ENCODE measurements around the gene BTD.
"Not testable (repeated sequence)": the region's sequence is repeated elsewhere in the genome, so short reads cannot be mapped to it uniquely, and the experiment has no call there.

The BTD gene

DNA sequence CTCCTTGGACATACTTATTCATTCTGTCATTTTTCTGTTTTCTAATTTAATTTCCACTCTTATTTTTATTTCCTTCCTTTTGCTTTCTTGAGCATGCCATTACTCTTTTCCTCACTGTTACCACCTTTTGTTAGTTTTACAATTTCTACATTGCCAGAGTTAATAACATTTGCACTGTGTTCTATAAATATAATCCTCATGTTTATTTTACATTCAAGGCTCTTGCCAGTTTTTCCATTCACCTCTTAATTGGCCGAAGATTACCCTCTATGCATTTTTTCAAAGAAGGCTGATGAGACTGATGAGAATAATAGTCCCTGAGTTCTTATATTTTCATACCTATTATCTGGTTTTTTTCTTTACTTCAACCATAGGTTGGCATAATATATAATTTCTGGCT is 10.5 kb downstream of the BTD start:
- in situ Hi-C loops (cut with HindIII; ENCODE audit: low sequenced_read_pairs): no loop called here
- TF ChIP-seq, protein P1, sequence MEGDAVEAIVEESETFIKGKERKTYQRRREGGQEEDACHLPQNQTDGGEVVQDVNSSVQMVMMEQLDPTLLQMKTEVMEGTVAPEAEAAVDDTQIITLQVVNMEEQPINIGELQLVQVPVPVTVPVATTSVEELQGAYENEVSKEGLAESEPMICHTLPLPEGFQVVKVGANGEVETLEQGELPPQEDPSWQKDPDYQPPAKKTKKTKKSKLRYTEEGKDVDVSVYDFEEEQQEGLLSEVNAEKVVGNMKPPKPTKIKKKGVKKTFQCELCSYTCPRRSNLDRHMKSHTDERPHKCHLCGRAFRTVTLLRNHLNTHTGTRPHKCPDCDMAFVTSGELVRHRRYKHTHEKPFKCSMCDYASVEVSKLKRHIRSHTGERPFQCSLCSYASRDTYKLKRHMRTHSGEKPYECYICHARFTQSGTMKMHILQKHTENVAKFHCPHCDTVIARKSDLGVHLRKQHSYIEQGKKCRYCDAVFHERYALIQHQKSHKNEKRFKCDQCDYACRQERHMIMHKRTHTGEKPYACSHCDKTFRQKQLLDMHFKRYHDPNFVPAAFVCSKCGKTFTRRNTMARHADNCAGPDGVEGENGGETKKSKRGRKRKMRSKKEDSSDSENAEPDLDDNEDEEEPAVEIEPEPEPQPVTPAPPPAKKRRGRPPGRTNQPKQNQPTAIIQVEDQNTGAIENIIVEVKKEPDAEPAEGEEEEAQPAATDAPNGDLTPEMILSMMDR (IDR thresholded peaks at IDR 0.05; ENCODE audit: low read depth, low read length, missing control alignments): no peak
- H3K4me3 ChIP-seq (ENCODE audit: low read depth, low read length): no peak overlapping the region
- no peak for DNase-seq (ENCODE audit: low read depth)

DNA sequence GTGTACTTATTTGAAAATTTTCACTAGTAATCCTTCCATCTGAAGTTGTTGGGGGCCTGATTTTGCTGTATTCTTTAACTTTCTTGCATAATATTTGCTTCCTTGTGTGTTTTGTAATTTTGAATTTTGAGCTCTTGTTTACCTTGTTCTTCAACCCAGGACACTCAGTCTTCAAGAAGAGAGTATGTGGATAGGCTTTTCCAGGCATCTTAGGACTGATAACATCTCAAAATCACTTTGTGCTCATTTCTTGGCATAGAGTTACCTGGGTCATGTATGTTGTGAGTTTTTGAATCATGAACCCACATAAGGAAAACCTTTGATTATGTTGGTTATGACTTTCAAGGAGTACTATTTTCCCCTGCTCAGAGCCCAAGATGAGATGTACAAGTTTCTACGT is 13.4 kb downstream of the BTD start:
- DNase-seq (ENCODE audit: low read depth): no peak
- H3K4me3 ChIP-seq (ENCODE audit: low read depth, low read length): no peak overlapping the region
- in situ Hi-C loops (cut with HindIII; ENCODE audit: low sequenced_read_pairs): no loop called here
- TF ChIP-seq, protein P1 (IDR thresholded peaks at IDR 0.05; ENCODE audit: low read depth, low read length, missing control alignments): no peak

- TF ChIP-seq, protein P1 (IDR thresholded peaks at IDR 0.05; ENCODE audit: low read depth, low read length, missing control alignments): no peak
- no peak overlapping the region for H3K4me3 ChIP-seq (ENCODE audit: low read depth, low read length)
- DNase-seq (ENCODE audit: low read depth): no peak
- in situ Hi-C loops (cut with HindIII; ENCODE audit: low sequenced_read_pairs): no loop called here
These were observed 14.5 kb downstream of the BTD start for GRCh38 chr3:15616053-15616452.

DNA sequence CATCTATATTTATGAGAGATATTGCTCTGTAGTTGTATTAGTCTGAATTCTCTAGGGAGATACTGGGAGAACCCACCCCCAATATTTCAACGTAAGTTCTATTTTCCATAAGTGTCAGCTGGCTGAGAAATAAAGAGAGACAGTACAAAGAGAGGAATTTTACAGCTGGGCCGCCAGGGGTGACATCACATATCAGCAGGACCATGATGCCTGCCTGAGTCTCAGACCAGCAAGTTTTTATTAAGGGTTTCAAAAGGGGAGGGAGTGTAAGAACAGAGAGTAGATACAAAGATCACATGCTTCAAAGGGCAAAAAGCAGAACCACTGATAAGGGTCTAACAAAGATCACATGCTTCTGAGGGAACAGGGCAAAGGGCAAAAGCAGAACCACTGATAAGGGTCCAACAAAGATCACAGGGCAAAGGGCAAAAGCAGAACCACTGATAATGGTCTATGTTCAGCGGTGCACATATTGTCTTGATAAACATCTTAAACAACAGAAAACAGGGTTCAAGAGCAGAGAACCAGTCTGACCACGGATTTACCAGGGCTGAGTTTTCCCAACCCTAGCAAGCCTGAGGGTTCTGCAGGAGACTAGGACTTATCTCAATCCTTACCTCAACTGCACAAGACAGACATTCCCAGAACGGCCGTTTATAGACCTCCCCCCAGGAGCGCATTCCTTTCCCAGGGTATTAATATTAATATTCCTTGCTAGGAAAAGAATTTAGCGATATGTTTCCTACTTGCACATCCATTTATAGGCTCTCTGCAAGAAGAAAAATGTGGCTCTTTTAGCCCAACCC is 18.3 kb downstream of the BTD start:
- in situ Hi-C loops (cut with HindIII; ENCODE audit: low sequenced_read_pairs); DNase-seq (ENCODE audit: low read depth): not testable (repeated sequence)

GRCh38 chr3:15623535-15624440 is 22.2 kb downstream of the BTD start:
- TF ChIP-seq, protein P1 (IDR thresholded peaks at IDR 0.05; ENCODE audit: low read depth, low read length, missing control alignments): no peak
- DNase-seq (ENCODE audit: low read depth): no peak
- no peak overlapping the region for H3K4me3 ChIP-seq (ENCODE audit: low read depth, low read length)
- in situ Hi-C loops (cut with HindIII; ENCODE audit: low sequenced_read_pairs): no loop called here

More for the DNA sequence above, 18.3 kb downstream of the BTD start:
- H3K4me3 ChIP-seq (ENCODE audit: low read depth, low read length): not testable (repeated sequence)

GRCh38 chr3:15628967-15629366 is 27.4 kb downstream of the BTD start:
- TF ChIP-seq, protein P1 (IDR thresholded peaks at IDR 0.05; ENCODE audit: low read depth, low read length, missing control alignments): no peak
- no peak overlapping the region for H3K4me3 ChIP-seq (ENCODE audit: low read depth, low read length)
- in situ Hi-C loops (cut with HindIII; ENCODE audit: low sequenced_read_pairs): loop anchor here (25.0 kb wide), 1 partner anchor 608 kb away; no protein-coding TSS in a partner anchor
- no peak for DNase-seq (ENCODE audit: low read depth)

All from astrocyte of the cerebellum (primary cell).